HG03439 (cell line): Measurements from ENCODE around the gene TXNL4A.
A peak's percentile ranks its signal among the peaks of the same experiment; 100 is the strongest.

ENCODE experiments used
- ATAC-seq: cut with Tn5 transposase; IDR thresholded peaks from one replicate; pipeline ENCODE4 v1.9.1; 2021; ENCODE audit warnings: mild to moderate bottlenecking, moderate library complexity; ENCODE audit not compliant: unreplicated experiment

The TXNL4A gene

DNA sequence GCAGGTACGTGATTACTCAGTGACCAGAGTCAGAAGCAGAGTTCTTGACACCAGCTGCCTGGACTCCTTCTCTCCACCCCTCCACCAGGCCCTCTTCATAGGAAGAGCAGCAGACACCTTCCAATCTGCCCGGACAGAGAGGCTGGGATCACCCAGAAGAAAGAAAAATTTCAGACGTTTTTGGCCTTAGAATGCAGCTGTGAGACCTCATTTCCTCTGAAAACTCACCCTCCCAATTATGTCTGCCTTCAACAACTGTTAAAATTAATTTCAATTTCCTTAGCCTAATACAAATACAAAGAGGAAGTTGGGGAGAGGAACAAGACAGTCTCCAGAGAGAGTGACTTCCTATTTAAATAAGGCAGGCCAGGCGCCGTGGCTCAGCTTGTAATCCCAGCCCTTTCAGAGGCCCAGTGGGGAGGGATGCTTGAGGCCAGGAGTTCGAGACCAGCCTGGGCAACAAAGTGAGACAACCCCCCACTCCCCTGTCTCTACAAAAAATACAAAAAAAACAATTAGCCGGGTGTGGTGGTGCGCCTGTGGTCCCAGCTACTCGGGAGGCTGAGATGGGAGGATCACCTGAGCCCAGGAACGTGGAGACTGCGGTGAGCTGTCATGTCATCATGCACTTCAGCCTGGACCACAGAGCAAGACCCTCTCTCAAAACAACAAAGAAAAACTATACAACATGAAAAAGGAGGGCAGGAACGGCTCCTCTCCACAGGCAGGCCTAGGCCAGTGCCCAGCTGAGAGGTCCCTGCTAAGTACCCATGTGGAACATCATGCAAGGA, 38.5 kb downstream of the TXNL4A start:
- no peak for ATAC-seq

GRCh38 chr18:79948719-79949411, 39.5 kb downstream of the TXNL4A start:
- no peak for ATAC-seq

GRCh38 chr18:79947881-79948610, 40.3 kb downstream of the TXNL4A start:
- ATAC-seq = no peak

DNA sequence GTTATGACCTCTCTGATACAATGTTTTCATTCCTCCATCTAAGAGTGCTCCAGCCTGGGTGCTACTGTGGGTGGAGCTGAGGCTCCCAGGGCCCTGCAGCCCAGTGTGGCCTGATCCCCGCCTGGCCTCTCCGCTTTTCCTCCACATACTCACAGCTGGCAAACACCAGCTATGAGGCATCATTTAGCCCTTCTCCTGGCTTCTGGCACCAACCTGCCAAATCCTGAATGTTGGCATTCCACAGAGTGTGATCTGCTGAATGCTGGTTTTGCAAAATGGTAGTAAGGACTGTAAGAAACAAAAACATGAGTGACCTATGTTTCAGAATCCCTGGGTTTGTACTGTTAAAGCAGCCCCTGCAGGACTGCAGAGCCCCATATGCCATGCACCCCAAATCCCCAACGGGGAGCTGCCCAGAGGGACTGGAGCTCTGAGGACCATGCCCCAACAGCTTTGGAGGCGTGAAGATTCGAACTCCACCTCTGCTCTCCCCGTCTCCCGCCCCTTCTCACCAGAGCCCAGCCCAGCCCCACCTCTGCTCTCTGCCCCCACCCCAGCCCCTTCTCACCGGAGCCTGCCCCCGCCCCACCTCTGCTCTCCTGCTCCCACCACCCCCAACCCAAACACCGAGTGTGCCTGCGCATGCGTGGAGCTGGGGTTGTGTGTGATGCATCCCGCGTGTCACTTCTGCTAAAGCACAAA, 41.2 kb downstream of the TXNL4A start:
- ATAC-seq = no peak

DNA sequence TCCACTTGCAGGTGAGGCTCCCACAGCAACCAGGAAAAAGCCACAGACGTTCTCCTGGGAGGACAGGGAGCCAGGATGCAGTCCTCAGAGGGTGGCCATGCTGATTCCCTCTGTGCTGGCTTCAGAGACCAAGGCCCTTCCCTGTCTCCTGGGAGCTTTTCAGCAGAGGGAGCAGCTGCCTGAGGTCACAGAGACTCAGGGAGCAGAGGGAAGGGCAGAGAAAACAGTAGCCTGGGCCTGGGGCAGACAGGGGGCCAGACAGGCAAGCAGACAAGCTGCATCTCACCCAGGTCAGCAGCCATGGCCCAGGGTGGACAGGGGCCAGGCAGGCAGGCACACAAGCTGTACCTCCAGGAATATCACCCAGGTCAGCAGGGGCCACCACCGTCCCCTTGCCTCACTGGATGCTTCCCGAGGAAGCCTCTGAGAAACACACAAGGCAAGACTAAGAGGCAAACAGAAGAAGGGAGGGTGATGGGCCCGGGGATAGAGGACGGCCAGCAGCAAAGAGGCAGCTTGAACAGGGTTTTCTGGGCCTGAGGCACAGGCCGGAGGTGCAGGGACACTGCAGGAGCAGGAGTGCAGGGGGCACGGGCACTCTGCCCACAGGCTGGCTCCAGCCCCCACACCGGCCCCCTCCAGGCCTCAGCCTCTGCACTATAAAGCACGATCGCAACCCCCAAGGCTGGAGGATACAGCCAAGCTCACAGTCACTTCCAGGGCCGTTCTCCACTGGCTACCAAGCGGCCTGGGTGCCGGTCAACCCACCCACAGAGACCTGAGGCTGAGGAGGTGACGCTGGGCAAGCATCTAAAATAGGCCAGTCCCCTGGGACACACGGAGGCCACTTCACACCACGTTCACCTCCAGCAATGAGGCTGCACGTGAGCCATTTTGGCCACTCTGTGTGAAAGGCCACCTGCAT, 43.0 kb downstream of the TXNL4A start:
- no peak for ATAC-seq

GRCh38 chr18:79944746-79945117, 43.6 kb downstream of the TXNL4A start:
- no peak for ATAC-seq

DNA sequence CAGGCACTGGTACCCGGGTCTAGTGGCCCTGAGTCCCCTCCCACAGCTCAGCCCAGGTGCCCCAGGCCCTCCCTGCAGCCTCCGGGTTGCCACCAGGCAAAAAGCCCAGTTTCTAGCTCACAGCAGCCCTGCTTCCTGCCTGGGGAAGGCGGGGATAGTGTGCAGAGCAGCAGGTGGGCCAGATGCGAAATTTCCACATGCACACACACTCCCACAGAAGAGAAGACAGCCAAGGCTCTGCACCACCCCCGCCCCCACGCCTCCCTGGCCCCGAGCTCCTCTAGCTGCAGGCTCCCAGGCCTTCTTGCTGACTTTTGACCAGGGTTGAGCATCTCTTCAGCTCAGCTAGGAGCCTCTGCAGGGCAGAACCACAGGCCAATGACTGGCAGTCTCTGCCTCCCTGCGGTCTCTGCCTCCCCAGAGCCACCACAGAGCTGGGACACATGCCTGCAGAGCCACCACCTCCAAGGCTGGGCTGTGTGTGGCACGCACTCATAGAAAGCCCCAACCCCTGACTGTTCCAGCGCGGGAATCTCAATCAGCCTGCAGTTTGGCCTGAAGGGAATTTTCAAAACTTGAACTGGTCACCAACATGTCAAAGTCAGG, 44.1 kb downstream of the TXNL4A start:
- ATAC-seq = peak; percentile 44

DNA sequence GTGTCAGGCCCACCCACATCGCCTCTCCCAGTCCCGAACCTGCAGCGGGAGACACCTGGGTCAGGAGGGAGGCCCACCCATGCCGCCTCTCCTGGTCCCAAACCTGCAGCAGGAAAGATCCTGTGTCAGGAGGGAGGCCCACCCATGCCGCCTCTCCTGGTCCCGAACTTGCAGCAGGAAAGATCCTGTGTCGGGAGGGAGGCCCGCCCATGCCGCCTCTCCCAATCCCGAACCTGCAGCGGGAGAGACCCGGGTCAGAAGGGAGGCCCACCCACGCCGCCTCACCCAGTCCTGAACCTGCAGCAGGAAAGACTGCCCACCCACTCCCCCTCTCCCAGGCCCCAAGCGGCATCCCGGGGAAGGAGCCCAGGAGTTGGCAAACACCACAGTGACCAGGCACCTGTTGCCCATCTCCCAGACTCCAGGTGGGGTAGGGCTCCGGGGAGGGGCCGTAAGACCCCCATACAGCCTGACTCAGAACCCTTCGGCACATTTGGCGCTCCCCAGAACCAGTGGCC, 44.7 kb downstream of the TXNL4A start:
- ATAC-seq = no peak

DNA sequence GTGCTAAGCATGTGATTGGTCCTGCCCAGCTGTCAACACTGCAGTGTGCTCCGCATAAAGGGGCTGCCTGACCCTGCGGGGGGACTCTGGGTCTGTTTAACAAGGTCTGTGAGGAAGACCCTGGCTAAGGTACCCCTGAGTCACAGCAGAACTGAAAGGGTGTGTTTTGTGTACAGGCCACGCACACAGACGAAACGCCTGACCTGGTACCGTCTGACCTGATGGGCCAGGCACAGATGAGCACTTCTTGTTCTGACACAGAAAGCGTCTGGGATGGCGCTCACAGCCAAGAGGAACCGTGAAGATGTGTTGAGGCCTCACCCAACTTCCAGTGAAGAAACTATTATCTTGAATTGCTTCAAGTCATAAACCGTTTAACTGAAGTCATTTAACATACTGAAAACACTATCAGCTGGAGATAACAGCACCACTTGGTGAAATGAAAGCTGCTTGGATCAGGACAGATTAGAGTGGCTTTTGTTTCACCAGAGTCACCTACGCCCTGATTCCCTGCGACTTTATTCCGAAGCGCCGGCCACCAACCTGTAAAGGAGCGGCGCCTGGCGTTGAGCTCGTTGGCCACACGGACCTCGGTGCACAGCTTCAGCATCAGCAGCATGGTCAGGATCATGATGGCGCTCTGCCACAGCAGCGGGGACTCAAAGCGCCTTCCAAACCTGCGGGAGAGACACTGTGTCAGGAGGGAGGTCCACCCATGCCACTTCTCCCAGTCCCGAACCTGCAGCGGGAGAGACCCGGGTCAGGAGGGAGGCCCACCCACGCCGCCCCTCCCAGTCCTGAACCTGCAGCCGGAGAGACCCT, 45.4 kb downstream of the TXNL4A start:
- no peak for ATAC-seq

- ATAC-seq = no peak
Measured at GRCh38 chr18:79942211-79942610, 46.2 kb downstream of the TXNL4A start.

GRCh38 chr18:79941473-79942119, 46.8 kb downstream of the TXNL4A start:
- ATAC-seq = no peak

DNA sequence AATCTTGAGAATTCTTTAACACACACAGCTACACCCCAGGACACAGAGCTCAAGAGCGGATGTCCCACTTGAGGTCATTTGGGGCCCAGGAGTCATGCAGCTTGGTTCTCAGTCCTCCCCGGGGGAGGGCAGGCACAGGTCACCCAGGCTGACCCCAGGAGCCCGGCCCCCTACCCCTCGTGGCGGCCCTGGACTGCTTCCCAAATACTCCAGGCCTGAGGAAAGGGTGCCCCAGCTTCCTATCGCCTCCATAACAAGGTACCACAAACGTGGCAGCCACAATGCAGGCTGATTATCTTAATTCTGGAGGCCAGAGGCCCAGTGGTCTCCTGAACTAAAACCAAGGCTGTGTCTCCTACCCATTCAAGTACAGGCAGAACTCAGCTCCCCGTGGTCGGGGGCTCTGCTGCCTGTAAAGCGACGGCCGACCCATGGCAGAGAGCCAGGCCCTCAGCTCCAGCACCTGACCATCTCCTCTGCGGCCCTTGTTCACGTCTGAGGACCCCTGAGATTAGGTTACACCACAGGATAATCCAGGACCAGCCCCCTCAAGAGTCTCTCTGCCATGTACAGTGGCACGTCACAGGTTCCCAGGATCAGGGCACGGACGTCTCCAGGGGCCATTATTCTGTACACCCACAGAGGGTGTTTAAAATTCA, 47.4 kb downstream of the TXNL4A start:
- ATAC-seq = no peak

DNA sequence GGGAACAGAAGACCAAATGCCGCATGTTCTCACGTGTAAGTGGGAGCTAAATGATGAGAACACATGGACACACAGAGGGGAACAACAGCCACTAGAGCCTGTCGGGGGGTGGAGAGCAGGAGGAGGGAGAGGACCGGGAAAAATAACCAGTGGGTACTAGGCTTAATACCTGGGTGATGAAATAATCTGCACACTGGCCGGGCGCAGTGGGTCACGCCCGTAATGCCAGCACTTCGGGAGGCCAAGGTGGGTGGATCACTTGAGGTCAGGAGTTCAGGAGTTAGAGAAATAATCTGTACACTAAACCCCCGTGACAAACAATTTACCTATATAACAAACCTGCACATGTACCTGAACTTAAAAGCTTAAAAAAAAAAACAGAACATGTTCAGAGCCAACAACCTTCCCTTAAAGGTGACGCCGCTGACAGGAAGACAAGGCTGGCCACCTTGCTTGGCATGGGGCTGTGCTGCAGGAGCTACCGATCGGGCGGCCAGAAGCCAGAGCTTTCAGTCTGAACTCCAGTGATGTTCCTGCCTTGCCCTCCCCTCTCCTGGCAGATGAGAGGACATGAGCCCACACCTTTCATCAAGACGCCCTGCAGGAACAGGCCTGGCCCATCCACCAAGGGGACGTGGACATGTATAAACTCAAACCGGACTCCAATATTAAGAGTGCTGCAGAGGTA, 48.1 kb downstream of the TXNL4A start:
- ATAC-seq = no peak

- ATAC-seq = no peak
Measured at GRCh38 chr18:79939096-79939495, 49.3 kb downstream of the TXNL4A start.

GRCh38 chr18:79938196-79938595, 50.2 kb downstream of the TXNL4A start:
- no peak for ATAC-seq

GRCh38 chr18:79937103-79937860, 51.1 kb downstream of the TXNL4A start:
- ATAC-seq = no peak
